ENCODE data around the gene LAMP1. TPM values are rescaled to one million over a fixed set of nuclear protein-coding genes. Genes with fewer than 3 reads are reported as not detected.

LAMP1 gene
- total RNA-seq, 6 experiments from 2014 or later = 154 to 233 (median 197) TPM

GRCh38 chr13:113292021-113292862 lies 4.8 kb upstream of the LAMP1 start:
- no peak for TF ChIP-seq CTCF (IDR thresholded peaks at IDR 0.05)
- no peak for TF ChIP-seq POLR2A (IDR thresholded peaks at IDR 0.05)
- H3K4me1 ChIP-seq = peaks cover 0 to 11% (median 2%) of the 10 kb centered on the region in 4 donors
- WGBS (ENCODE audit: insufficient coverage, low coverage, low lambda C conversion rate, missing lambda C conversion rate) = 3% methylated on average over 20 of the region's 22 CpGs
- DNase-seq (peak in 1 of 3 donors; percentile 63), ATAC-seq (peak; percentile 29 to 62 (median 48))
- H3K4me3 ChIP-seq = peak overlapping the region; percentile 19 to 36 (median 21)
- H3K27ac ChIP-seq = no peak overlapping the region
- intact Hi-C loops (cut with DNase I) = no loop called here
- no peaks in the 10 kb centered on the region for H3K9me3 ChIP-seq
- no peaks in the 10 kb centered on the region for H3K27me3 ChIP-seq
- no peaks in the 10 kb centered on the region for H3K36me3 ChIP-seq

GRCh38 chr13:113293686-113294085 lies 3.4 kb upstream of the LAMP1 start:
- ATAC-seq (no peak), DNase-seq (no peak)
- Histone ChIP-seq H3K27me3 (no peaks in the 10 kb centered on the region), H3K4me3 (no peak overlapping the region), H3K9me3 (no peaks in the 10 kb centered on the region), H3K27ac (no peak overlapping the region), H3K4me1 (peaks cover 0 to 20% (median 7%) of the 10 kb centered on the region in 4 donors), H3K36me3 (no peaks in the 10 kb centered on the region)
- TF ChIP-seq CTCF (IDR thresholded peaks at IDR 0.05) = no peak
- no peak for TF ChIP-seq POLR2A (IDR thresholded peaks at IDR 0.05)
- intact Hi-C loops (cut with DNase I) = no loop called here
- 81% methylated on average over 9 of the region's 9 CpGs for WGBS (ENCODE audit: insufficient coverage, low coverage, low lambda C conversion rate, missing lambda C conversion rate)

- TF ChIP-seq CTCF (IDR thresholded peaks at IDR 0.05) (no peak), POLR2A (IDR thresholded peaks at IDR 0.05) (no peak)
- no peak overlapping the region for H3K4me3 ChIP-seq
- H3K27me3 ChIP-seq = no peaks in the 10 kb centered on the region
- no peaks in the 10 kb centered on the region for H3K9me3 ChIP-seq
- no peak overlapping the region for H3K27ac ChIP-seq
- peaks cover 0 to 36% (median 13%) of the 10 kb centered on the region in 4 donors for H3K4me1 ChIP-seq
- 90% methylated on average over 6 of the region's 6 CpGs for WGBS (ENCODE audit: insufficient coverage, low coverage, low lambda C conversion rate, missing lambda C conversion rate)
- ATAC-seq = no peak
- intact Hi-C loops (cut with DNase I) = no loop called here
- no peak for DNase-seq
- no peaks in the 10 kb centered on the region for H3K36me3 ChIP-seq
Measured at GRCh38 chr13:113295776-113296175, 1.3 kb upstream of the LAMP1 start.

- DNase-seq (peak; percentile 46 to 71 (median 59)), ATAC-seq (peak in 2 of 4 donors; percentile 2 to 5)
- no peaks in the 10 kb centered on the region for H3K27me3 ChIP-seq
- peak overlapping the region; percentile 67 to 86 (median 82) for H3K27ac ChIP-seq
- no peaks in the 10 kb centered on the region for H3K36me3 ChIP-seq
- 1% methylated on average over 7 of the region's 58 CpGs for WGBS (ENCODE audit: insufficient coverage, low coverage, low lambda C conversion rate, missing lambda C conversion rate)
- peaks cover 0 to 35% (median 13%) of the 10 kb centered on the region in 4 donors for H3K4me1 ChIP-seq
- H3K4me3 ChIP-seq = peak overlapping the region; percentile 87 to 97 (median 97)
- TF ChIP-seq POLR2A (IDR thresholded peaks at IDR 0.05) (no peak), CTCF (IDR thresholded peaks at IDR 0.05) (no peak)
- no peaks in the 10 kb centered on the region for H3K9me3 ChIP-seq
- intact Hi-C loops (cut with DNase I) = no loop called here
Measured at GRCh38 chr13:113297370-113298042, 467 bp downstream of the LAMP1 start.

All from right lobe of liver (tissue), 6 donors.